NCI-H2196 (cell line): ENCODE measurements around the gene ADCY7.

Experiments used
- DNase-seq: peaks from one replicate; lab custom pipeline; 2025; ENCODE audit not compliant: unreplicated experiment; lab: John Stamatoyannopoulos, UW

Gene ADCY7

DNA sequence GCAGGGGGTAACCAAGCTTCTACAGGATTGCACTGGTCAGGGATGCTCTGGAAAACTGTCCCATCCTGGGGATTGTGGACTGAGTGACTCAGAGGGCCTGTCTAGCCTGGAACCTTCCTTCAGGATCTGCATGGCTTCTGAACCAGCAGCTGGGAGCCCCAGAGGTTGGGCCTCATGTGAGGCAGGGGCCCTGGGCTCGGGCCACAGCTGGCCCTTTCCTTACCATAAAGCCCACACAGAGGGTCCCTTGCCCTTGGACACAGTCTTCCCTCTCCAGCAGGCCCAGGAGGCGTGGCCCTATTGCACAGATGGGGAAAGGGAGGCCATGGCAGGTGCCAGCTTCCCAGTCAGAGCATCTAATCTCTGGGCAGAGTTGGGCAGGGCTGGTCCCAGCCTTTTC lies 30.5 kb downstream of the ADCY7 start:
- DNase-seq = no peak

DNA sequence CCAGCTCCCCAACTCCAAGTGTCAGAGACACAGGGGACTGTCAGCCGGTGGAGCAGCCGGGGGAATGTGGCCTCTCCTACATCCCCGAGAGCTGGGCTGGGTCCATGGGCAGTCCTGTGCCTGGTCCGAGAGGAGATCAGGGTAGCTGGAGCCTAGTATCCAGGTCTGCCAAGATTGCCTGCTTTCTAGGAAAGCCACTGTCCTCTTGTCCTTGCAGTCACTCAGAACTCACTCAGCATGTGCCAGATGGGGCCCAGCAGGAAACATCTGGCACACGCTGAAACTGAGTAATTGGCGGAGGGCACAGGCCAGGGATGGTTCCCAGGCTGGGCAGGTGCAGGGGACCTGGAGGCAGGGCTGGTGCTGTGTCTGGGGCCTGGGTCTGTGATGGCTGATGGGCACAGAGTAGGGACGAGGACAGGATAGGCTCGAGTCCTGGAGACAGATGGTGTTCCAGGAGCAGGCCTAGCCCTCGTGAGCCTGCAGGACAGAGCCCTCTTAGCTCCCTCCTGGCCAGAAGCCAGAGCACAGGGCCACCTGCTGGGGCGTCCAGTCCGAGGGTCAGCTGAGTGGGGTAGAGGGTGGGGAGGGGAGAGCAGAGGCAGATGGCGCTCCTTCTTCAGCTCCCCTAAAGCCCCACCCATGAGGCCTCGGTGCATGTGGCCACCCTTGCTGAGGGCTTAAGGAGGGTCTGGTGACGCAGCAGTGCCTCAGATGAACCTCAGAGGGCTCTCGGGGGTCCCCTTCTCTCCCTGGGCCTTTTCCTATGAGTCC lies 31.1 kb downstream of the ADCY7 start:
- no peak for DNase-seq

DNA sequence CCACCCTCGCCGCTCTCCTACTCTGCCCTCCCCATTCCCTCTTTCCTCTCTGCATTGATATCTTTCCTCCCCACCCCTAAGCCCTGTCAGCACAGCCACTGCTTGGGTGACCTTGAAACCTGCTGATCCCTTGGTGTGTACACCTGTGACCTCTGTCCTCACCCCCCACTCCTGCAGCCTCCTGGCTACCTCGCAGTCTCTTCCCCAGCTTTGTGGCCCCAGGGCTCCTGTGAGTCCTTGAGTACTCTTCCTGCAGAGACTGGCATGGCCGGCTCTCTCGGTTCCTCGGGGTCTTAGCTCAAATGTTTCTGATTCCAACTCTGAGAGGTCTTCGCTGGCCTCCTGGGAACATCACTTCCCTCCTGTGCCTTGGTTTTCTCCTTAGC lies 31.7 kb downstream of the ADCY7 start:
- DNase-seq = no peak

DNA sequence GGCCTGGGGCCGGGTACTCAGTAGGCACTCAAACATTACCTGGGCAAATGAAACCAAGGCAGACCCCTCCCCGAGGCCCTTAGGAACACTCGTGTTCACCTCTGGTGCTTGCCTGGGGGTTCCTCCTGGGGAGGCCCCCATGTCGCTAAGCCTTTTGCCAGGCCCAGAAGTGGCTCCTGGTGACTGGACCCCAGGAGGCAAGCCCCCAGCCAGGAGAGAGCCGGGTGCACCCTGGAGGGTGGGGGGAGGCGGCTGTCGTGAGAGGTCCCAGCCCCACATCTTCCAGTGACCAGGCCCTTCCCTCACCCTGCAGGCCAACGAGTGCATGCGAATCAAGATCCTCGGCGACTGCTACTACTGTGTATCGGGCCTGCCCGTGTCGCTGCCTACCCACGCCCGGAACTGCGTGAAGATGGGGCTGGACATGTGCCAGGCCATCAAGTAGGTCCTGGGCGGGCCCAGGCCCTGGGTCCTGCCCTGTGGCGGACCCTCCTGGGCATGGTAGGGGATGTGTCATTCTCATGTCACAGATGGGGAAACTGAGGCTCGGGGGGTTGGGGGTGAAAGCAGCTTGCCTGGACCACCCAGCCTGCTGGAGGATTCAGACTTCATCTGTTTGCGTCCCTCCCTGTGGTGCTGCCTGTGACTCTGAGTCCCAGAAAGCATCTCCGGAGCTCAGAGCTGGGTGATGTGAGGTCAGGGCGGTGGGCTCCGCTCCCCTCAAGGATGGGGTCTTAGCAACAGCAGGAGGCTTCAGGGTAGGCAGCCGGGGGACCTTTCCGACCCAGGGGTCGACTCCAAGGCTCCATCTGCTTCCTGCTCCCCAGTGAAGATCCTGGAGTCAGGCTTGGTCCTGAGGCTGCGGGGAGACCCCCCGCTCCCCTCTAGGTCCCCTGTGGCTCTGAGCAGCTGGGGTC lies 32.5 kb downstream of the ADCY7 start:
- DNase-seq = no peak

DNA sequence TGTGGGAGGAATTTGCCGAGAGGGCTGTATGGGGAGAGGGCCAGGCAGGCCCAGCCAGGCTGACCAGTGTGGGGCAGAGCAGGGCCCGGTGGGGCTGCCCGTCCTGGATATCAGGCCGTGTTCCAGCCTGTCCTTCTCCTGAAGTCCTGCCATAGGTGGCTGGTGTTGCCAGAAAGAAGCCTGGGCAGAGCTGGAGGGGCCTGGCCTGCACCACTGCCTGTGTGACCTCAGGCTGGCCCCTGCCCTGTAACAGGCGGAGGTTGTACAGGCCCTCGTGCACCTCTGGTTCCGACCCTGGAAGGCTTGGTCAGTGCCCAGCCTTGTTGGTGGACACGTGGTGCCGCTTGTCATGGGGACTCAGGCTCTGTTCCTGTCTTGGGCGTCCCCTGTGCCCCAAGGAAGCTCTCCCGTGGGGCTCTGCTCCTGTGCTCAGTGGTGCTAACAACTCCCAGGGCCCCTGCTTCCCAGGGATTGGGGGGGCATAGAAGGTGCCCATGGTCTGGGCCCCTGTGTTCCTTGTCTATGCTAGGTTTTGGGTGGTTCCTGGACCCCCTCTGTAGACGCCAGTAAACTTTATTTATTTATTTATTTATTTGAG lies 33.3 kb downstream of the ADCY7 start:
- no peak for DNase-seq

DNA sequence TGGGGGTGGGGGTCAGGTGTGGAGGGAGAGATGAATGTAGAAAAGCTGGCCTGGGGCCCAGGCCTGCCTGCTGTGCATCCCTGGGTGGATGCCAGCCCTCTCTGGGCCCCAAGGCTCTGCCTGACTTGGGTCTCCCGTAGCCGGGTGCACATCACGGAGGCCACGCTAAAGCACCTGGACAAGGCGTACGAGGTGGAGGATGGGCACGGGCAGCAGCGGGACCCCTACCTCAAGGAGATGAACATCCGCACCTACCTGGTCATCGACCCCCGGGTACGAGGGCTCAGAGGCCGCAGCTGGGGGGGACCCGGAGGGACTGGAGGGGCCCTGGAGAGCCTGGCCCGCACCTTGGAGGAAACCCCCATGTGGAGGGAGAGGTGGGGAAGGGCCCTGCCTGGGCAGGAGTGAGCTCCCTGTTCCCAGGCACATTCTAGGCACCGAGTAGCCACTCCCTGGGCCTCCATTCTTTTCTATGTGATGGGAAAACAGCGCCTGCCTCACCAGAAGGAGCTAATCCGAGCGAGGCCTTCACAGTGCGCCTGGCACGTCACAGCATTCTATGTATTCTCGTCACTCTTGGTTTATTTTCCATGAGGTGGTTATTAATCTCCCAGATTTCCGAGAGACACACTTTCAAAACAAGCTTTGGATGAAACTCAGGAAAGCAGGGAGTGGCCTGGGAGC lies 34.7 kb downstream of the ADCY7 start:
- no peak for DNase-seq

DNA sequence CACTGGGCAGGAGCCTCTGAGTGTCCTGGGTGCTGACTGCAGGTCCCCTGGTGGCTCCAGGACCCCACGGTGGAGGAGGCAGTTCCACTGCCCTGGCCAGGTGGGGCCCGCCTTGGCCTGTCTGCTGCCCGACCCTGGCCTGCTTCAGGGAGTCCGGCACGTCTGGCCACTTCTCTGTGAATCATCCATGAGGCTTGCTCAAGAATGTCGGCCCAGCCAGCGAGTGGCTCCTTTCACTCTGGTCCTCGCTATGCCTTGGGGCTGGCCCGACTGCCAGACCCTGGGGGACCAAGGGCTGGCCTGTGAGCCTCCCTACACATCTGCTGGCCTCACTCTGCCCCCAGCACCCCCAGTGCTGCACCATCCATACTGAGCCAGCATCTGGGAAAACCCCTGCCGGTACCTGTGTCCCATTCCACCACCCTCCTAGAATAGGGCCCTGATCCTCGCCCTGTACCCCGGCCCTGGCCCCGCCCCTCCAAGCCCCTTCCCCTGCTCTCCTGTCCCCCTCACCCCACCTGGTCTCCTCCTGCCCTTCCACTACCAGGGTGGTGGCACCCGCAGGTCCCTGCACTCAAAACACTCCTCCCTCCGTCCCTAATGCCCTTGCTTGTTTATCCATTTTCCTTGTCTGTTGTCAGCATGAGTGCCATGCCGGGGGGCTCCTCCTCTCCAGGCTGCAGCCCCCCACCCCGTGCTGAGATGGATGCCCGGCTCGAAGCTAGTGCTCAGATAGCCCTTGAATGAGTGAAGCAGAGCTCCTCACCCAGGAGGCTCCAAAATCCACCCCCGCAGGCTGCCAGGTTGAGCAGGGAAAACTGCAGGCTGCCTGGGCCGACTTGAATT lies 35.5 kb downstream of the ADCY7 start:
- DNase-seq = no peak

DNA sequence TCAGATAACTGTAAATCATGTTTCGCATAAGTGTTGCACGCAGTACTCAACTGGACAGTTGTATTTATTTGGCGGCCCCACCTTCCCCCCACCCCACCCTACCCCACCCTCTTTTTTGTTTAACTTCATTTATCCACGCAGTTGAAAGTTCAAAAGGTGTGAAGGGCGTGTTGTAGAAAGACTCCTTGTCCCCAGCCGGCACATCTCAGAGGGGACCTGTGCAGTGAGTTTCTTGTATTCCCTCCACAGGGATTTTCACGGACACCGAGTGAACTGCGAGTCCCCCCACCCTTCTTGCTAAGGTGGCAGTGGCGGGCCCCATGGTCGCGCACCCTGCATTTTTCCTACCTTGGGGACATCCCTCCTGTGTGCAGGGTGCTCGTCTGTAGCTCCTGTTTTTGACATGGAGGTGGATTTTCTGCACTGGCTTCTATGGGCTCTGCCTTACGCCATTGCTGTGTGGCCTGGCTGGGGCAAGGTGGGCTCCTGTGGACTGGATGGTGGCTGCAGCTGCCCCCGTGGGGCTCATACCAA lies 36.2 kb downstream of the ADCY7 start:
- no peak for DNase-seq

DNA sequence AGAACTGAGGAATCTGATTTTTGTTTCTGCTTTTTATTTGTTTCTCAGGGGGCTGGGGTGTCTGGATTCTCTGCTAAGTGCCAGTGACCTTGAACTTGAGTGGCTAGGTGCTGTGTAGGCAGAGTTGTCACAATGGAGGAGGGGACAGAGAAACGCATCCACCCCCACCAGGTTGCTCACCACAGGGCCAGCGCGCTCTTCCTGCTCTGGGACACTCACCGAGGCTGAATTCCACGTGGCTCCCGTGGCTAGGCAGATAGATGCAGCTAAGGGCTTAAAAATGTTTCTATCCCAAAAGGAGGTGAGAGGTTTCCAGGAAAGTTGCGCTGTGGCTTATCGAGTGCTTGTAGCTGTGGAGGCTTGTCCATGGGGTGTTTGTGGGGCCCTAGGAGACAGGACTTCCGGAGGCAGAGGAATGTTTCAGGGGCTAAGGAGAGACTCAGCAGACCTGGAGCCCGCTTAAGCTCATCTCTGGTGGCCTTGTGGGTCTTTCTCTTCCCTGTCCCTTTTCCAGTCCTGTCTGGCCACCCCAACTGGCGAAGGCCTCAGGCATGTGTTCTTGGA lies 36.8 kb downstream of the ADCY7 start:
- no peak for DNase-seq

DNA sequence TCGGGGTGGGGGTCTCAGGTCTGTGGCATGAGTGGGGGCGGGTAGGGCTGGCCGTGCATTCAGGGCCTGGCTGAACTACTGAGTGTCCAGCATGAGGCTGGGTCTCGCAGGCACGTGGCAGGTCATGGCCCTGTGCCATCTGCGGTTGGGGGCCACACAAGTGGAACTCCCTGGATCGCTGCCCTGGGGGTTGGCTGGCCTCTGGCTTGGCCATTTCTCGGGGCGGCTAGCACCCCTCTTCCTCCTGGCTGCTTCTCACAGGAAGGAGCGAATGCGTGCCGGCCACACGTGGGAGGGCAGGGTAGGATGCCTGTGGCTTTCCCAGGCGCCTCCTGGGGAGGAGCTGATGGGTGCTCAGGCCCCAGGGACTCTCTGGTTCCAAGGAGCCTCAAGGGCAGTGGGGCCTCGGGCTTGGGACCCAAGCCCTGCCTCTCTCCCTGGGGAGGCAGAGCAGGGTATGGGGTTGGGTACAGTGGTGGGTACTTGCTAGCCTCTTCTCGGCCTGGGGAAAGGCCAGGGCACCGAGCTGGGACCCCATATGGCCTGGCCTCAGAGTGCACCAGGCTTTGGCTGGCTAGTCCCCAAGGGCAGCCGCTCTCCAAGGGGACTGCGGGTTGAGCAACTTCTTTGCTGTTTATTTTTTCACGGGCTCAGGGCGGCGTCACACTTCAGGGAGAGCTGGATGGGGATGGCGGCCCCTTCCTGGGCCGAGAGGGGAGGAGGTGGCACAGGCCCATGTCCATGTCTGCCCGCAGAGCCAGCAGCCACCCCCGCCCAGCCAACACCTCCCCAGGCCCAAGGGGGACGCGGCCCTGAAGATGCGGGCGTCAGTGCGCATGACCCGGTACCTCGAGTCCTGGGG lies 37.5 kb downstream of the ADCY7 start:
- DNase-seq = no peak

DNA sequence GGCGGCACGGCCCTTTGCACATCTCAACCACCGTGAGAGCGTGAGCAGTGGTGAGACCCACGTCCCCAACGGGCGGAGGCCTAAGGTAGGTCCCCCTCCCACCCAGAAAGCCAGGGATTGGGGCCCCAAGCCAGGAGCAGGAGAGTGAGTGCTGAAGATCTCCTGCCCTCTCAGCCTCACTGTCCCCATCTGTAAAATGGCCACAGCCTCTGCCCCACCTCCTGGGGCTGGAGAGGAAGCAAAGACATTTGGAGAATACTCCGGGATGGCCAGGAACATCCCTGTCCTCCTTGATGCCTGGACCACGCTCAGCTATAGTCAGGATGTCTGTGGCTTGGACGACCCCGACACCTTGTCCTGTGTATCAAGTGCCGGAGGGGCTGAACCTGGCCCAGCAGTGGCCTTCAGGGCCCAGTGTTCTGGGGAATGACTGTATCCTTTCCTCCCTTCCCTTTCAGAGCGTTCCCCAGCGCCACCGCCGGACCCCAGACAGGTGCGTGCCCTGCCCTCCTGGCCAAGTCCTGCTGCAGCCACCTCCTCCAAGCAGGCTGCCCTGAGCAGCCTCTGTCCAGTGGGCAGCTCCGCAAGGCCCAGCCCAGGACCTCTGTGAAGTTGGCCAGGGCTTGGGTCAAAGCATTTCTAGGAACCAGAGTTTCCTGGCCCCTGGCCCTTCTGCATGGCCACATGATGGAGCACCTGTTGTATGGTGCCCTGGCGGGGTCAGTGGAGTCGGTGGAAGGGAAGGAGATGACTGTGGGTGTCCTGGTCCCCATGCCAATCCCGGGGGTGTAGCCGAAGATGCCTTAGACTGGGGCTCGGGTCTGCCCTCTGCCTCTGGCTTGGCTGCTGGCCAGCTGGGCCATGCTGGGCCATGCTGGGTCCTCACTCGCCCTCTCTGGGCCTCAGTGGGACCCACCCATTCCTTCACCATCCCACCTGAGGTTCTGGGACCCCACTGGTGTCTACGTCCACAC lies 38.4 kb downstream of the ADCY7 start:
- DNase-seq = no peak

DNA sequence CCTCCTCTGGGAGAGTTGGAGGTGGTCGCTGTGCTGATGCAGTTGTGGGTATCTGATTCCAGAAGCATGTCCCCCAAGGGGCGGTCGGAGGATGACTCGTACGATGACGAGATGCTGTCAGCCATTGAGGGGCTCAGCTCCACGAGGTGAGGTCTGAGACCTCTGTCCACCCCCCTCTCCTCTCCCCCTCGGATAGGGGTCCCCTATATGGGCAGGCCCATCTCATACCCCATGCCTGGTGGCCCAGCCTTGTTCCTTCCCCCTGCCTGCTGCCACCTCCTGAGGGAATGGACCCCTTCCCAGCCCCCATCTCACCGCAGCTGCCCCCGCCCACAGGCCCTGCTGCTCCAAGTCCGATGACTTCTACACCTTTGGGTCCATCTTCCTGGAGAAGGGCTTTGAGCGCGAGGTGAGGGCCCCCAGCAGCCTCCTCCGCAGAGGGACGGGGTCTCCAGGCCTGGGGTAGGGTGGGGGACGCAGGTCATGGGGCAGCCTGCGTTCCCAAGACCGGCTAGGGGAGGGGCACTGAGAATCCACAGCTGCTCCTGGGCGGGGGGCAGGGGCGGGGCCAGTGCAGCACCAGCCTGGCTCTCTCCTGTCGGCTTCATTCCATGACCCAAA lies 39.2 kb downstream of the ADCY7 start:
- no peak for DNase-seq

DNA sequence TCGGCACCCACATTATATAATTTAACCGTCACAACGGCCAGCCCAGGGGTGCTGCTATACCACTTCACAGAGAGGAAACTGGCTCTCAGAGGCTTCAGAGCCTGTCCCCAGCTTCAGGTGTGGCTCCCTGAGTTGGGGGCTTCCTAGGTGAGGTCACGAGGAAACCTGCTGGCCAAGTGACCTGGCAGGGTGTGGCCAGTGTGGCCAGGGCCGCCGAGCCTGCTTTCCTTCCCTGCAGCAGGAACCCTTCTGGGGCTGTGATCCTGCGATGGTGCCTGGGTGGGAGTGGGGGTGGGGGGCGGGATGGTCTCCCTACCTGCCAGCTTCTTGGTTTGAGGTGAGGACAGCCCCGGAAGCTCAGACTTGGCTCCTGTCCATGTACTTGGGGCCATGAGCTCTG lies 39.9 kb downstream of the ADCY7 start:
- no peak for DNase-seq

DNA sequence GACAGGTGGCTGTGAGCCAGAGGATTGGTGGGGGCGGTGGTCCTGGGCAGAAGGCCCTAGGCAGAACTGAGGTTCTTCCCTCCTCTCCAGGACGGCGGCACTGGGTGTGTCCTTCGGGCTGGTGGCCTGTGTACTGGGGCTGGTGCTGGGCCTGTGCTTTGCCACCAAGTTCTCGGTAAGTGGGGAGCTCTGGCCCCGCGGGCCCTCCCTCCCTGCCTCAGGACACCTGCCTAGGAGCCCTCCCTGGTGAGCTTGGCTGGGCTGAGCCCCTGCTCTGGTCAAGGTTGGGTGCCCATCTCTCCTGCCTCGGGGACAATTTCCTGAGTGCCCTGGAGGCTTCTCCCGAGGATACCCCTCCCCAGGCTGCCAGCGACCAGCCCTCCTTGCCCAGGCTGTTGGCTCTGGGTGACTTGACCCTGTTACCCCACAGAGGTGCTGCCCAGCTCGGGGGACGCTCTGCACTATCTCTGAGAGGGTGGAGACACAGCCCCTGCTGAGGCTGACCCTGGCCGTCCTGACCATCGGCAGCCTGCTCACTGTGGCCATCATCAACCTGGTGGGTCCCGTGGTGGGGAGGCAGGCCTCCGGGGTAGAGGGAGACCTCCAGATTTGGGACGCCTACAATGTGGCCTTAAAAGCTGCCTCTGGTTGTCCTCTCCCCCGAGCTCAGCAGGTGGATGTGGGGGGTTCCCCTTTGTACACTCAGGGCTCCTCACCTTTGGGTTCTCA lies 42.0 kb downstream of the ADCY7 start:
- DNase-seq = no peak

DNA sequence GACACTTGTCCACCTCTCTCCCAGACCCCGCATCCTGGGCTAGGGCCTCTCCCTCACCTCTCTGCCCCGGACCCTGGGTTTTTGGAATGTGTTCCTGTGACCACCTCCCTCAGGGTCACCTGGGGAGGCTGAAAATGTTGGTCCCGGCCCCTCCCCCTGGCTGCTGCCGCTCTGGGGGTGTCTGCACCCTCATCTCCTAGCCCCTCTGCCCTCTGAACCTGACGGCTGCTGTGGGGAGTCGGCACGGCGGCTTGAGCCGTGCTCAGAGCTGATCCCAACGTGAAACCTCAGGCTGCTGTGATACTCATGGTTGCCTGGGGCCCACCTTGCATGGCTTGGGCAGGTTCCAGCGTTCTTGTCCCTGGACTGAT lies 42.8 kb downstream of the ADCY7 start:
- no peak for DNase-seq

DNA sequence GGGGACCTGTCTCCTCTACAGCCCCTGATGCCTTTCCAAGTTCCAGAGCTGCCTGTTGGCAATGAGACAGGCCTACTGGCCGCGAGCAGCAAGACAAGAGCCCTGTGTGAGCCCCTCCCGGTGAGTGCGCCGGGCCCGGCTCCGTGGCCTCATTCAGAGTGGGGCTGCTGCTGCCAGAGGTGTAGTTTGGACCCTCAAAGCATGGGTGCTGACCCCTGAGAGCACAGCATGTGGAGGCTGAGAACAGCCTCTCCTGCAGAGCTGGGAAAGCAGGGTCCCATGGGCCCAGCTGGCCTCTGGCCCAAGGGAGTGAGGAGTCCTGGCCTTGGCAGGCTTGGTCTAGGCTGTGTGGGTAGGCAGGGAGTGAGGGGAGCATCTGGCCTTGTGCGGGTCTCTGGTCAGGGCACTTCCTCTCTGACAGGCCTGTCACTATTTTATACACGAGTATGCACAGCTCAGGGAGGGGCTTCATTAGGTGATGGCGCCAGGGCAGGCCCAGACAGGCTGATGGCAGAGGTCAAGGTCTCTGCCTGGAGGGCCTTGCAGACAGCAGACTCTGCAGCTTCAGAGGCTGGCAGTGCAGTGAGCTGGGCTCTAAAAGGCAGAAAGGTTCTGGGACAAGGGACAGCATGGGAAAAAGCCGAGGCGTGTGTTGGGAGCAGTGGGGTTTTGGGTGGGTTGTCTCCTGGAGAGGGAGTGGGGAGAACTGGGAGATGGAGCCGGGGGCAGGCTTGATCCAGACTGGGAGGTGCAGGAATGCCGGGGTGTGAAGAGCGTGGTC lies 43.4 kb downstream of the ADCY7 start:
- no peak for DNase-seq
